Testis (tissue), 2 donors: ENCODE measurements around the gene SLC6A18.

ENCODE experiments used
- CTCF ChIP-seq, 3 experiments: fragments of 450-650 bp in 2 of 3; fragments of 200-600 bp in 1 of 3; sonication (generic) in 1 of 3; IDR thresholded peaks; one replicate each; pipeline ENCODE4 v1.5.1; 2016 to 2019; ENCODE audit warnings: antibody characterized with exemption in 3 of 3, mild to moderate bottlenecking in 2 of 3, moderate library complexity in 1 of 3
- POLR2A ChIP-seq: fragments of 450-650 bp; IDR thresholded peaks from one replicate; pipeline ENCODE4 v1.6.1; 2017; ENCODE audit warnings: antibody characterized with exemption, mild to moderate bottlenecking, moderate library complexity

- TF ChIP-seq CTCF (IDR thresholded peaks at IDR 0.05) (no peak), POLR2A (no peak)
Observed at GRCh38 chr5:1221721-1222120, 3.5 kb upstream of the SLC6A18 start.
